NT2/D1 (cell line): ENCODE measurements around the gene OSBPL3.
A peak's percentile ranks its signal among the peaks of the same experiment; 100 is the strongest.

ENCODE experiments used
- DNase-seq: peaks from one replicate; pipeline ENCODE4 v3.0.0-alpha.2; 2011; ENCODE audit warnings: low read depth, low spot score
- H3K27me3 ChIP-seq: 2 replicates; pipeline ENCODE4 v1.6.0; 2011; ENCODE audit warnings: mild to moderate bottlenecking; ENCODE audit not compliant: insufficient read length, insufficient read depth
- H3K36me3 ChIP-seq: 2 replicates; pipeline ENCODE4 v1.6.1; 2011; ENCODE audit warnings: mild to moderate bottlenecking, low read length, mixed read lengths; ENCODE audit not compliant: insufficient read depth, insufficient read length
- H3K4me1 ChIP-seq: 2 replicates; pipeline ENCODE4 v1.5.1; 2011; ENCODE audit not compliant: insufficient read depth, insufficient read length
- H3K4me3 ChIP-seq: 2 replicates; pipeline ENCODE4 v1.5.1; 2011; ENCODE audit warnings: low read depth; ENCODE audit not compliant: insufficient read length
- H3K9ac ChIP-seq: 2 replicates; pipeline ENCODE4 v1.6.0; 2011; ENCODE audit warnings: low read depth; ENCODE audit not compliant: insufficient read length
- H3K9me3 ChIP-seq: 2 replicates; pipeline ENCODE4 v1.5.1; 2011; ENCODE audit warnings: mild to moderate bottlenecking, low read length; ENCODE audit not compliant: insufficient read depth
- SUZ12 ChIP-seq: IDR thresholded peaks from 2 replicates; pipeline ENCODE4 v1.6.1; 2011; ENCODE audit not compliant: insufficient read length, insufficient read depth; ENCODE audit errors: extremely low read depth
- YY1 ChIP-seq: IDR thresholded peaks from 2 replicates; pipeline ENCODE4 v1.6.1; 2011; ENCODE audit not compliant: insufficient read length, insufficient read depth
- ZNF274 ChIP-seq: IDR thresholded peaks from 2 replicates; pipeline ENCODE4 v1.6.1; 2011; ENCODE audit warnings: mild to moderate bottlenecking, low read depth, low read length

The OSBPL3 gene

DNA sequence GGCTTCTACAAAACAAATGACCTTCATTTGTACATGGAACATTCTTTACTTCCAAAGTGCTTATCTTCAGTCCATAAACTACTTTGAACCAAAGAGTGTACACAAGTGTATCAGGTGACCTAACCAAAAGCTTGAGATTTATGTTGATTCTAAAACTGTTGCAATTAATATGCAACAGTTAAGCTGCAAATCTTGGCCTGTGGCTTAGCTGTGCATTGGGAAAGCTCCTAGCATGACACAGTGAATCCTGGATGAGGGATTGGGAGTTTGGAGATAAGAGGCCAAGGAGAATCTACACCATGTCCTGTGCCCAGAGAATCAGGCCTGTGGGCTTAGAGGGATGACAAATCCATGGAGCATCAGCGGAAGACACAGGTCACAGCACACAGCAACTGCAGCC, 117.5 kb downstream of the OSBPL3 start:
- TF ChIP-seq ZNF274 = no peak
- TF ChIP-seq SUZ12 = no peak
- no peak for TF ChIP-seq YY1
- Histone ChIP-seq H3K4me3 (no peak overlapping the region), H3K27me3 (no peaks in the 10 kb centered on the region), H3K4me1 (peaks cover 2% of the 10 kb centered on the region), H3K9me3 (no peaks in the 10 kb centered on the region), H3K36me3 (peaks cover 52% of the 10 kb centered on the region), H3K9ac (no peak overlapping the region)
- DNase-seq = no peak

DNA sequence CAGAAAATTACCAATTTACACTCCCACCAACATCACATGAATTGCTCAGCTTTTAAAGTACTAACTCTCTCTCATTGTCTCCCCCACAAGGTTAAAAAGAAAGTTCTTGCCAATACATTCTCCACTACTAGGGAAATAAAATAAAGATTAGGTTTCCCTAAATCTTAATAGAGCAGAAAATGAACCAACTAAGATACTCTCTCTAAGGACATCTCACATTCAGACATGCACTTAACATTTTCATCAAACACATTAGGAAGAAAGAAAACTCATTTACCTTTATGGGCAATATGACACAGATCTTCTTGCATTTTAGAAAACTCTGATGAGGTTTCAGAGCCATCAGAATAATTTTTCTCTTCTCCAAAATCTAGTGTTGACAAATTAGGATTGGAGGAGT, 118.6 kb downstream of the OSBPL3 start:
- Histone ChIP-seq H3K9ac (no peak overlapping the region), H3K4me1 (peaks cover 2% of the 10 kb centered on the region), H3K9me3 (no peaks in the 10 kb centered on the region), H3K36me3 (peaks cover 49% of the 10 kb centered on the region), H3K4me3 (no peak overlapping the region), H3K27me3 (no peaks in the 10 kb centered on the region)
- TF ChIP-seq SUZ12 = no peak
- no peak for TF ChIP-seq ZNF274
- TF ChIP-seq YY1 = no peak
- DNase-seq = no peak

- peaks cover 45% of the 10 kb centered on the region for H3K36me3 ChIP-seq
- no peaks in the 10 kb centered on the region for H3K9me3 ChIP-seq
- no peak for TF ChIP-seq ZNF274
- no peak for TF ChIP-seq SUZ12
- TF ChIP-seq YY1 = no peak
Measured at GRCh38 chr7:24860611-24861010, 119.4 kb downstream of the OSBPL3 start.

GRCh38 chr7:24858108-24858977, 121.6 kb downstream of the OSBPL3 start:
- TF ChIP-seq YY1 (no peak), ZNF274 (no peak), SUZ12 (no peak)
- Histone ChIP-seq H3K9me3 (no peaks in the 10 kb centered on the region), H3K9ac (no peak overlapping the region), H3K27me3 (no peaks in the 10 kb centered on the region), H3K4me1 (peaks cover 2% of the 10 kb centered on the region), H3K36me3 (peaks cover 27% of the 10 kb centered on the region), H3K4me3 (no peak overlapping the region)
- no peak for DNase-seq

More at GRCh38 chr7:24860611-24861010, 119.4 kb downstream of the OSBPL3 start:
- H3K9ac ChIP-seq = no peak overlapping the region
- peaks cover 2% of the 10 kb centered on the region for H3K4me1 ChIP-seq
- H3K4me3 ChIP-seq = no peak overlapping the region
- H3K27me3 ChIP-seq = no peaks in the 10 kb centered on the region
- no peak for DNase-seq

- no peak overlapping the region for H3K9ac ChIP-seq
- H3K9me3 ChIP-seq = no peaks in the 10 kb centered on the region
- H3K36me3 ChIP-seq = peaks cover 20% of the 10 kb centered on the region
- H3K4me3 ChIP-seq = no peak overlapping the region
- no peaks in the 10 kb centered on the region for H3K27me3 ChIP-seq
- DNase-seq = no peak
- TF ChIP-seq SUZ12 (no peak), YY1 (no peak), ZNF274 (no peak)
- peaks cover 2% of the 10 kb centered on the region for H3K4me1 ChIP-seq
Measured at GRCh38 chr7:24857623-24858022, 122.4 kb downstream of the OSBPL3 start.

DNA sequence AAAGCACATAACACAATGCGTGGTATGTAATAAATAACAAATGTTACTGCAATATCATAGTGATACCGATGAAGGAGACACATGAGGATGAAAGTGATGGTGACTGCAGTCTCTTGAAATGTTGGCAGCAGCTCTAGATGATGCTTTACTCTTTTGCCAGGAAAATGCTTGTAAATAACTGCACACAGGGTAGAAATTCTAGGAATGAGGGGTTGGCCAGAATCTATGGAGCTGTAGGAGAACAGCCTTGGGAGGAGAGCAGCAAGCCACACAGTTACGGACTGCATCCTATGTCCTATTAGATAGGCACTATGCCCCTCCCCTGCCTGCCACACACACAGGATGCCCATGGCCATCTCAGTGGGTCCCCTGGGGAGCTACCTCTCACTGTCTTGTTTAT, 125.1 kb downstream of the OSBPL3 start:
- Histone ChIP-seq H3K27me3 (no peaks in the 10 kb centered on the region), H3K4me3 (no peak overlapping the region), H3K36me3 (peaks cover 13% of the 10 kb centered on the region), H3K9ac (no peak overlapping the region), H3K4me1 (peaks cover 2% of the 10 kb centered on the region), H3K9me3 (no peaks in the 10 kb centered on the region)
- TF ChIP-seq SUZ12 = no peak
- no peak for TF ChIP-seq YY1
- TF ChIP-seq ZNF274 = no peak
- DNase-seq = no peak

DNA sequence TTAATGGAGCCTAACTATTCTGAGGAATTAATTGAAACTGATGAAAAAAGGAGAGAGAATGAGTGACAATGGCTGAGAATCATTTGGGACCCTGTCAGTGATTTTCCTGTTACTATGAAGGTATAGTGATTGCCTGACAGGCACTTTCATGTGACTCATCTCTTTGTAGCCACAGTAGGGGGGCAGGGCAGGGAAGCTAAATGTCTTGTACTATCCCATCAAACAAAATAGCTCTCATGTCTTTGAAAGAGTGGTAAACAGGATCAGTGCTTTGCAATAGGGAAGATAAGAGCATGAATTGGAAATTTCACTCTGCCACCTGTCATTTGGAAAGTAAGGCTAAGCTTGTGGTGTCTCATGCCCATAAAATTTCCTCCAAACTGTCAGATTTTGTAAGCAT, 128.2 kb downstream of the OSBPL3 start:
- Histone ChIP-seq H3K27me3 (no peaks in the 10 kb centered on the region), H3K9ac (no peak overlapping the region), H3K9me3 (no peaks in the 10 kb centered on the region), H3K4me3 (no peak overlapping the region), H3K4me1 (no peaks in the 10 kb centered on the region), H3K36me3 (peaks cover 33% of the 10 kb centered on the region)
- TF ChIP-seq YY1 (no peak), SUZ12 (no peak), ZNF274 (no peak)
- peak; percentile 28 for DNase-seq

DNA sequence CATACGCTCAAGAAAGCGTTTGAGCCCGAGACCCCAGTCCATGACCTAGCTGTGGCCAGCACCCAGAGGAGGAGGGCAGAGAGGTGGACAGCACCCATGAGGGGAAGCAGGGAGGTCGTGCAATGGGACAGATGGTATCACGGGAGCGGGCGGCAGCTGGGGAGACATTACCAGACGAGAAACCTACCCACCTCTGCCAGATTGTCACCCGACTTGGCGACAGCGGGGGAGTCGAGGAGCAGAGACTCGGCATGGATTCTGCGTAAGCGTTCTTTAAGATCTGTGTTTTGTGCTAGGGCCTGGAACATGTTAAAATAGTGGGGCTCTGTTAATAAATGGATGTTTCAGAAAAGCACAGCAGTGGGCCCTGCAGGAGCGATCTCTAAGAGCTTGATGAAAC, 131.1 kb downstream of the OSBPL3 start:
- Histone ChIP-seq H3K9me3 (no peaks in the 10 kb centered on the region), H3K4me1 (no peaks in the 10 kb centered on the region), H3K9ac (no peak overlapping the region), H3K27me3 (no peaks in the 10 kb centered on the region), H3K36me3 (peaks cover 29% of the 10 kb centered on the region), H3K4me3 (no peak overlapping the region)
- DNase-seq = no peak
- no peak for TF ChIP-seq YY1
- TF ChIP-seq ZNF274 = no peak
- no peak for TF ChIP-seq SUZ12
